GM21423 (cell line): ENCODE results near the gene HIC1.
A peak's percentile ranks its signal among the peaks of the same experiment; 100 is the strongest.

Experiments
- ATAC-seq: cut with Tn5 transposase; IDR thresholded peaks from one replicate; pipeline ENCODE4 v1.9.1; 2021; ENCODE audit warnings: mild to moderate bottlenecking, moderate library complexity; ENCODE audit not compliant: unreplicated experiment

The HIC1 gene

DNA sequence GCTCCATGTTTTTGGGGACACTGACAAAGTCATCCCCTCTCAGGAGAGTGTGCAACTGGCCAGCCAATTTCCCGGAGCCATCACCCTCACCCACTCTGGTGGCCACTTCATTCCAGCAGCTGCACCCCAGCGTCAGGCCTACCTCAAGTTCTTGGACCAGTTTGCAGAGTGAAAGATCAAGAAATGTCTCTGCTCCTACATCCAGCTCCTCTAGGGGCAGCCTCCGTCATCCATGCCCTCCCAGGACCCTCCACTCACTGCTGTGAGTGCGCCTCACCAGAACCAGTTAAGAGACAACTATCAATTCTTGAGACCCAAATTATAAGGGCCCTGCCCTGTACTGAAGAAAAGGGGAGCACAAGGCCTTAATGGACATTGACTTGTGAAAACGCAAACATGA is 12.0 kb upstream of the HIC1 start:
- ATAC-seq = no peak

DNA sequence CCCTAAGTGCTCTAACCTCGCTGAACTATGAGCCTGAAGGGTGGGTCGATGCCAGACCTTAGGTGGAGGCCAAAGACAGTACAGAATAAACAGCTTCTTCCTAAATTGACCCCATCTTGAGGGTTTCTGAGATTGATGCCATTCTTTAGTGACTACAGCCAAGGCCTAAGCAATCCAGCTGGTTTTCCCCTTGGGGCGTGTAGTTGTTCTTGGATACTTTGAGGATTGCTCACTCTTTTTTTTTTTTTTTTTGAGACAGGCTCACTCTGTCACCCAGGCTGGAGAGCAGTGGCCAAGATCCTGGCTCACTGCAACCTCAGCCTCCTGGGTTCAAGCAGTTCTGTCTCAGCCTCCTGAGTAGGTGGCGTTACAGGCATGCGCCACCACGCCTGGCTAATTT is 11.1 kb upstream of the HIC1 start:
- ATAC-seq = no peak

DNA sequence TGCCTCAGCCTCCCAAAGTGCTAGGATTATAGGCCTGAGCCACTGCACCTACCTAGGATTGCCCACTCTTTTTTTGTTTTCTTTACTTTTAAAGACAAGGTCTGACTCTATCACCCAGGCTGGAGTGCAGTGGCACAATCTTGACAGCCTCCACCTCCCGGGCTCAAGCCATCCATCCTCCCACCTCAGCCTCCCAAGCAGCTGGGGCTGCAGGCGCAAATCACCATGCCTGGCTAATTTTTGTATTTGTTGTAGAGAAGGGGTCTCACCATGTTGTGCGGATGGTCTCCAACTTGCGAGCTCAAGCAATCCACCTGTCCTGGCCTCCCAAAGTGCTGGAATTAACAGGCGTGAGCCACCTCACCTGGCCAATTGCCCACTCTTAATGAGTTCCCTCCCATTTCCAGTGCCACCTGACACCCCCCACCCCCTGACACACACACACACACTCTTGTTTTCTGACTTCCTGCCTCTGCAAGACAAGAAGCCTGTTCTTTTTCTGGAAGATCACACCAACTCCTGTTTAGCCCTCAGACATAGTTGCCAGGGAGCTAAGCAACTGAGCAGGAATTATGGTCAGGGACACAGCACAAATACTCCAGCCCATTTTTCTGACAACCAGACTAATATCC is 10.5 kb upstream of the HIC1 start:
- no peak for ATAC-seq

DNA sequence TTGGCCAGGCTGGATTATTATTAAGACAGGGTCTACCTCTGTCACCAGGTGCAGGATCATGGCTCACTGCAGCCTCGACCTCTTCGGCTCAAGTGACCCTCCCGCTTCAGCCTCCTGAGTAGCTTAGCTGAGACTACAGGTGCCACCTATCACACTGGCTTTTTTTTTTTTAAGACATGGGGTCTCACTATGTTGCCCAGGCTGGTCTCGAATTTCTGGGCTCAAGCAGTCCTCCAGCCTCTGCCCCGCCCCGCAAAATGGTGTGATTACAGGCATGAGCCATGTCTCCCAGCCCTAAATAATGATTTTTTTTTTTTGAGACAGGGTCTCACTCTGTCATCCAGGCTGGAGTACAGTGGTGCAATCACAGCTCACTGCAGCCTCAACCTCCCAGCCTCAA is 7.3 kb upstream of the HIC1 start:
- ATAC-seq = no peak

DNA sequence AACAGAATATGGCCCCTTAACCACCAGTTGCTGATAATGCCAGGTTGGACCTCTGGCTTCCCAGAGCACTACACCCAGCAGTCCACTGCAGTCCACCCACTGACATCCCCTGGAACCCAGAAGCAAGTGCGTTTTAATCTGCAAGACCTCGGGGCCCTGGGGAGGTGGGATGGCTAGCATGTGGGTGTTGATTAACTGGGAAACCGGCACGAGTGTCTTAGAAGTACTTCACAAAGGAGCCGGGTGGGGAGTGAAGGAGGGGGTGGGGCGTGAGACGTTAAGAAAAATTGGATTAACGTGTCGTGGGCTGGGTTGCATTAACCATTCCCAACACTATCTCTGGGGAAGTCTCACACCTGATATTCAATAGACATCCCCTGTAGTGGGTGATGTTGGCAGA is 6.1 kb upstream of the HIC1 start:
- ATAC-seq = no peak

DNA sequence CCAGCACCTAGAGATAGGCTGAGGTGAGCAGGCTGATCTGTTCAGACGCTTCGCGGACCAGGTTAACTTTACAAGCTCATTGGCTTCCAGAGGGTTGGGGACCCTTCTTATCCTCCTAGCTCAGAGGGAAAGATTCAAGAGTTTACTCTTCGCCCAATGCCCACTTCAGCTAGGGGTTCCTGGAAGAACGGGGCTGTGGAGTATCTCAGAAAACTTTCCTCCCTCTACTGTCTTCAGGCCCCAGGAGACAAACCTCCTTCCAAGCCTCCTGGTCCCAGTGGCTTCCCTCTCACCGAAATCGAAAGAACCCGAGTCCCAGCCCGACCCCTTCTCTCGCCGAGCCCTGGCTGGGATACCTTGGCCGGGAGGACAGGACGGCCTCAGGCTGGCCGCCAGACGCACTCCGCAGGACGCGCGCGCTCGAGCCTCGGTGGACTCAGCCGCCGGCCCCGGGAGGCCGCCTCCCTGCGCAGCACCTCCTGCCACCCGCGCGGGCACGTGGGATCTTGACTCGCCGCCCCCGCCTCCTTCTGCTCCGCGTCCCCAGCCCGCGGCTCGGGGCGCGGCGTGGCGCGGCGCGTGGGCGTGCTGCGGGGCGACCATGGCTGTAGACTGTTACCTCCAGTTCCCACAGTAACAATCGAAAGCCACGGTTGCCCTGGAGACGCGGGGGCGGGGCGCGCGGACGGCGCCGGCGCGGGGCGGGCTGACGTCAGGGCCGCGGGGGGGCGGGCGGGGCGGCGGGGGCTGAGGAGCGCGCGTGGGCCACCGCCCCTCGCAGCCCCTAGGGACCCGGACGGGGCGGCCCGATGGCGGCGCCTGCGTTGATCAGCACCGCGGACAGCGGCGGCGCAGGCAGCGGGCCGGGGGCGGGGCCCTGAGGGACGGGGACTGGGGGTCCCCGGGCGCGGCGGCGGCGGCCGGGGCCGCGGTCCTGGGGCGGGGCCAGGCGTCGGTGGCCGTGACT is 5.3 kb upstream of the HIC1 start:
- peak; percentile 44 for ATAC-seq

DNA sequence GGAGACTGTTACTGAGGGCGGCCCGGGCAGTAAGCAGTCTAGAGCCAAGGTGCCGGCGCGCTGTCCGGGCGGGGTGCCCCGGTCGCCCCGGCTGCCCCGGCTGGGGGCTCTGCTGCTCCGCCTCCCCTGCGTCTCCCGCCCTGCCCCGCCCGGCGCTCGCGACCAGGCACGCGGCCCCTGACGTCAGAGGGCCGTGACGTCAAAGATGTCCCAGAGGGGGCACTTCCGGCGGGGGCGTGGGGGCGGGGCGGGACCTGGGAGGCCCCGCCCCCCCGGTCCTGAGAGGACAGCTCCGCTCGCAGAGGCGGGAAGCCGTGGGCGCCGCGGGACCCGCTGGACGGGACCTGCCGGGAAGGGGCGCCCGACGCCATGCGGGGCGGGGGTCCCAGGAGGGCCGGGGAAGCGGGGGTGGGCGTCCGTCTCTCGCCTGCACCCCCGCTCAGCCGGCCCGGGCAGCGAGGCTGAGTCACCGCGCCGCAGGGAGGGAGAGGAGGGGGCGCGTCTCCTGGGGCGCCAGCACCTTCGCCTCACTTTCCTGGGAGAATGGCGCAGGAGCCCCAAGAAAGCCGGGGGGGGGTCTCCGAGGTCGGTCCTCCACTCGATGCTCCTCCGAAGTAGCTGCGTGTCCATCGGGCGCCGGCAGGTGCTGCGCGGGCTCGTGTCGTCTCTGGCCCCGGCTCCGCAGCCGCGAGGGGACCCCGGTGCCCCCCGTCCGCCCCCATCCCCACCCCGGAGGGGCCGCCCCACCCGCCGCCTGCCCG is 4.4 kb upstream of the HIC1 start:
- peak; percentile 17 for ATAC-seq

DNA sequence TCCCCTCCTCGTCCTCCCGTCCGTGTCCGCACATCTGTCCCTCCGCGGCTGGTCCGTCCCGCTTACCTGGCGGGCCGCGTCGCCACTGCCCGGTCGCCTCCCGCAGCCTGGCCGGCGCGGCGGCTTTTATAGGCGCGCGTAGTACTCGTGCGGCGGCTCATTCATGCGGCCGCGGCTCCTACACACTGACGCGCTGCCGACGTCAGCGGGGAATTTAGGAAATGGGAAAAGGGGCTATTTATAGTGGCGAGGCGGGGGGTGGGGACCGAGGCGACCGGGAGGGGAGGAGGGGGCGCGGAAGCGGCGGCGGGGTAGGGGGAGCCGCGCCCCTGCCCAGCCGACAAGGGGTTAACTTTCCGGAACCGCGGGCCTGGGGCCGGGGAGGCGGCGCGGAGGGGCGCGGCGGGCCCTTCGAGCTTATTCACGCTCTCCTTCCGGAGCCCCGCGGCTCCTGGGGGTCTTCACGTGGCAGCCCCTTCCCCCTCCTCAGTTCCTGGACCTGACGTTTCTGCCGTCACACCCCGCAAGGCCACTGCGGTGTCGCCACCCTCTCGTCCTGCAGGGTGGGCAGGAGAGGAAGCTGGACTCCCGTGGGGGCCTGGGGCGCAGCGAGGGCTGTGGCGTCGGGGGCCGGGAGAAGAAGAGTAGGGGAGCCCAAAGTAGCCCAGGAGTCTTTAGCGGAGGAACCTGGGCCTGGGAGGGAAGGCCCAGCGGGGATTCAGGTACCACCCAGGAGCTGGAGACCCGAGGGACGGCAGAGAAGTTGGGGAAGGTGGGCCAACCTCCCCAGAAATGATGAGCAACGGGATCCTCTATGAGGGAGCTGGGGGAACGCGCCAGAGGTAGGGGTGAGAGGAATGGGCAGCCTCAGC is 3.6 kb upstream of the HIC1 start:
- ATAC-seq = no peak

DNA sequence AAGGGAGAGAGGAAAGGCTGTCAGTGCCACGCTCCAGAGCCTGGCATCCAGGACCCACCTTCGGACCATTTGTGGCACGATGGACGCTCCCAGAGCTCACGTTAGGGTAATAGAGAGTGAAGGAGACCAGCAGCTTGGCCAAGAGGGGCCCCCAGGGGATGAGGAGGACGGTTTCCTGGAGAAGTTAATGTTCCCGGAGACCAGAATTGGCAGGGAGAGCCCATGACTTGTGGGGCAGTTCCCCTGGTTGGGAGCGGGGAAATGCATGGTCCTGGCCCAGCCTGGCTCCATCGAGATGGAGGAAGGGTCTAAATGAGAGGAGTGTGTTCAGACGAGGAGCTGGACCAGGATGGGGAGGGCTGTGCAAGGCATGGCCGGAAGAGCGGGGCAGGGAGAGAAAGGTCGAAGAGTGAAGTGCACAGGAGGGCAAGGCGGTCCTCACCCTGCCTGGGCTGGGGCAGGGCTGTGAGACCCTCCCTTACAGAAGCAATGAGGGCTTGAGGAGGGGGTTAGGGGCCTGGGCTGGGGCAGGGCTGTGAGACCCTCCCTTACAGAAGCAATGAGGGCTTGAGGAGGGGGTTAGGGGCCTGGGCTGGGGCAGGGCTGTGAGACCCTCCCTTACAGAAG is 2.9 kb upstream of the HIC1 start:
- ATAC-seq = no peak

DNA sequence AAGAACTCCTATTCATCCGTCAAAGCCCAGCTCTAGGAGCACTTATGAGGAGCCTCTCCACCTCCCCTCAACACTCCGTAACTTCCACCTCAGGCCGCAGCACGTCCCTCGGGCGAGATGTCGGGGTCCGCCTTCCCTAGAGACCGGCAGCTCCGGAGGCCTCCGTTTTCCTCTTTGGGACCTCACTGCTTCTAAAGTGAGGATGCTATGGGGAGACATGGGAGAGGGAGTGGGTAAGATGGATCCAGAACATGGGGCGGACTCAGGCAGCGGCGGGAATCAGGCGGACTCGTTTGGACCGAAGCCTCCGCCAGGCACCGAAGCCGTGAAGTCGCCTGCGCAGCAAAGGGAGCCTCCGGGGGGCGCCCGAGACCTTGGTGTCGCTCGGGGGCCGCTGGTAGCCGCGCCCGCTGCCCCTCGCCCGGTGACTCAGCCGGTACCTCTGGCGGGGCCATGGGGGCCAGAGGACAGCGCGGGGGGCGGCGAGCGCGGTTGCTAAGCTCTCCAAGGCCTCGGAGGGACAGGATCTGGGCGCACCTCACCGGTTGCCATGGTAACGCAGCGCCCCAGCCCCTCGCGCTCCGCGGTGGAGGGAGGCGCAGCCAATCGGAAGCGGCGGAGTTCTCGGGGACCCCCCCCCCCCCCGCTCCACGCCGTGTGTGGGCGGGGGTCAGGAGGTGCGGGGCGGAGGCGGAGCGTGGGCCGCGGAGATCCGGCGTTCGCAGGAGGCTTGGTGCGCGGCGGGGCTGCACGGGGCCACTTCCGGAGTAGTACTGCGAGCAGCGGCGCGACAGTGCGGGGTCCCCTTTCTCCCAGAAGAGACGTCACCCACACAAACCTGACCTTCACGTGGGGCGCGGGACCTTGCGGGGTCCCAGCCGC is 1.3 kb upstream of the HIC1 start:
- ATAC-seq = no peak

DNA sequence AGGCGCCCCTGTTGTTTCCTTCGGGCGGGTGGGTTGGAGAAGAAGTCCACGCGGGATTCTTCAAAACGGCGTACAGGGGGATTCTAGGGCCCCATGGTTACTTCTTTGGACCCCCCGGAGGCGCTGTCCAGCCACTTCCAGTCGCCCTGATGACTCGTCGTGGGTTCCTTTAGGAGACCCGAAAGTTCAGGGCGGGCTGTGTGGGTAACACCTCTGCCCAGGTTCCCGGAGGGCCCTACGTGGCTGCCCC is 716 bp upstream of the HIC1 start:
- ATAC-seq = no peak

DNA sequence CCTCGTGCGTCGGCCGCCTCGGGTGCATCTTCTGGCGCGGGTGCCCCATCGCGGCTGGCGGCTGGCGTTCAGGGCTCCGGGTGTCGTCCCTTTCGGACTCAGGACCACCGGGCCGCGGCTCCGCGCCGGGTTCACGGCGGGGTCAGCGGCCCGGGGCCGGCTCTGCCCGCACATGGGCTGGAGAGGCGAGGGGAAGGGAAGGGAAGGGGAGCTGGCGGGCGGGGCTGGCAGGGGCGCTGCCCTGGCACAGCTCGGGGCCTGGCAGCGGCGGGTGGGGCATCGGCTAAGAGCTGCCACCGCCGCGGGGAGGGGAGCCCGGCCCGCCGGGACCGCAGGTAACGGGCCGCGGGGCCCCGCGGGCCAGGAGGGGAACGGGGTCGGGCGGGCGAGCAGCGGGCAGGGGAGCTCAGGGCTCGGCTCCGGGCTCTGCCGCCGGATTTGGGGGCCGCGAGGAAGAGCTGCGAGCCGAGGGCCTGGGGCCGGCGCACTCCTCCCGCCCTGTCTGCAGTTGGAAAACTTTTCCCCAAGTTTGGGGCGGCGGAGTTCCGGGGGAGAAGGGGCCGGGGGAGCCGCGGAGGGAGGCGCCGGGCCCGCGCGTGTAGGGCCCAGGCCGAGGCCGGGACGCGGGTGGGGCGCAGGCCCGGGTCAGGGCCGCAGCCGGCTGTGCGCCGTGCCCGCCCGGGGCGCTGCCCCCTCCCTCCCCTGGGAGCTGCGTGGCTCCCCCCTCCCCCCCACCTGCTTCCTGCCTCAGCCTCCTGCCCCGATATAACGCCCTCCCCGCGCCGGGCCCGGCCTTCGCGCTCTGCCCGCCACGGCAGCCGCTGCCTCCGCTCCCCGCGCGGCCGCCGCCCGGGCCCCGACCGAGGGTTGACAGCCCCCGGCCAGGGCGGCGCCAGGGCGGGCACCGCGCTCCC is 646 bp downstream of the HIC1 start:
- ATAC-seq = no peak

DNA sequence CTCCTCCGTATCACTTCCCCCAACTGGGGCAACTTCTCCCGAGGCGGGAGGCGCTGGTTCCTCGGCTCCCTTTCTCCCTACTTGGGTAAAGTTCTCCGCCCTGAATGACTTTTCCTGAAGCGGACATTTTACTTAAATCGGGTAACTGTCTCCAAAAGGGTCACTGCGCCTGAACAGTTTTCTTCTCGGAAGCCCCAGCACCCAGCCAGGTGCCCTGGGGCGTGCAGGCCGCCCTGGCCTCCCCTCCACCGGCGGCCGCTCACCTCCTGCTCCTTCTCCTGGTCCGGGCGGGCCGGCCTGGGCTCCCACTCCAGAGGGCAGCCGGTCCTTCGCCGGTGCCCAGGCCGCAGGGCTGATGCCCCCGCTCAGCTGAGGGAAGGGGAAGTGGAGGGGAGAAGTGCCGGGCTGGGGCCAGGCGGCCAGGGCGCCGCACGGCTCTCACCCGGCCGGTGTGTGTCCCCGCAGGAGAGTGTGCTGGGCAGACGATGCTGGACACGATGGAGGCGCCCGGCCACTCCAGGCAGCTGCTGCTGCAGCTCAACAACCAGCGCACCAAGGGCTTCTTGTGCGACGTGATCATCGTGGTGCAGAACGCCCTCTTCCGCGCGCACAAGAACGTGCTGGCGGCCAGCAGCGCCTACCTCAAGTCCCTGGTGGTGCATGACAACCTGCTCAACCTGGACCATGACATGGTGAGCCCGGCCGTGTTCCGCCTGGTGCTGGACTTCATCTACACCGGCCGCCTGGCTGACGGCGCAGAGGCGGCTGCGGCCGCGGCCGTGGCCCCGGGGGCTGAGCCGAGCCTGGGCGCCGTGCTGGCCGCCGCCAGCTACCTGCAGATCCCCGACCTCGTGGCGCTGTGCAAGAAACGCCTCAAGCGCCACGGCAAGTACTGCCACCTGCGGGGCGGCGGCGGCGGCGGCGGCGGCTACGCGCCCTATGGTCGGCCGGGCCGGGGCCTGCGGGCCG is 1.6 kb downstream of the HIC1 start:
- ATAC-seq = no peak

DNA sequence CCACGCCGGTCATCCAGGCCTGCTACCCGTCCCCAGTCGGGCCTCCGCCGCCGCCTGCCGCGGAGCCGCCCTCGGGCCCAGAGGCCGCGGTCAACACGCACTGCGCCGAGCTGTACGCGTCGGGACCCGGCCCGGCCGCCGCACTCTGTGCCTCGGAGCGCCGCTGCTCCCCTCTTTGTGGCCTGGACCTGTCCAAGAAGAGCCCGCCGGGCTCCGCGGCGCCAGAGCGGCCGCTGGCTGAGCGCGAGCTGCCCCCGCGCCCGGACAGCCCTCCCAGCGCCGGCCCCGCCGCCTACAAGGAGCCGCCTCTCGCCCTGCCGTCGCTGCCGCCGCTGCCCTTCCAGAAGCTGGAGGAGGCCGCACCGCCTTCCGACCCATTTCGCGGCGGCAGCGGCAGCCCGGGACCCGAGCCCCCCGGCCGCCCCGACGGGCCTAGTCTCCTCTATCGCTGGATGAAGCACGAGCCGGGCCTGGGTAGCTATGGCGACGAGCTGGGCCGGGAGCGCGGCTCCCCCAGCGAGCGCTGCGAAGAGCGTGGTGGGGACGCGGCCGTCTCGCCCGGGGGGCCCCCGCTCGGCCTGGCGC is 2.4 kb downstream of the HIC1 start:
- no peak for ATAC-seq

DNA sequence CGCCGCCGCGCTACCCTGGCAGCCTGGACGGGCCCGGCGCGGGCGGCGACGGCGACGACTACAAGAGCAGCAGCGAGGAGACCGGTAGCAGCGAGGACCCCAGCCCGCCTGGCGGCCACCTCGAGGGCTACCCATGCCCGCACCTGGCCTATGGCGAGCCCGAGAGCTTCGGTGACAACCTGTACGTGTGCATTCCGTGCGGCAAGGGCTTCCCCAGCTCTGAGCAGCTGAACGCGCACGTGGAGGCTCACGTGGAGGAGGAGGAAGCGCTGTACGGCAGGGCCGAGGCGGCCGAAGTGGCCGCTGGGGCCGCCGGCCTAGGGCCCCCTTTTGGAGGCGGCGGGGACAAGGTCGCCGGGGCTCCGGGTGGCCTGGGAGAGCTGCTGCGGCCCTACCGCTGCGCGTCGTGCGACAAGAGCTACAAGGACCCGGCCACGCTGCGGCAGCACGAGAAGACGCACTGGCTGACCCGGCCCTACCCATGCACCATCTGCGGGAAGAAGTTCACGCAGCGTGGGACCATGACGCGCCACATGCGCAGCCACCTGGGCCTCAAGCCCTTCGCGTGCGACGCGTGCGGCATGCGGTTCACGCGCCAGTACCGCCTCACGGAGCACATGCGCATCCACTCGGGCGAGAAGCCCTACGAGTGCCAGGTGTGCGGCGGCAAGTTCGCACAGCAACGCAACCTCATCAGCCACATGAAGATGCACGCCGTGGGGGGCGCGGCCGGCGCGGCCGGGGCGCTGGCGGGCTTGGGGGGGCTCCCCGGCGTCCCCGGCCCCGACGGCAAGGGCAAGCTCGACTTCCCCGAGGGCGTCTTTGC is 3.1 kb downstream of the HIC1 start:
- no peak for ATAC-seq
